Karpas-422 (cell line): ENCODE results near the gene ZNF680. TPM values are rescaled to one million over a fixed set of nuclear protein-coding genes. Genes with fewer than 3 reads are reported as not detected.

Experiments used
- DNase-seq: peaks from one replicate; pipeline ENCODE4 v3.0.0-alpha.2; 2015
- H2AFZ ChIP-seq: fragments of 200-600 bp; sonication (generic); 2 replicates; pipeline ENCODE4 v1.6.1; 2014; ENCODE audit warnings: antibody characterized with exemption, low read length, mixed read lengths
- H3K27ac ChIP-seq: fragments of 200-600 bp; sonication (generic); 2 replicates; pipeline ENCODE4 v1.5.1; 2014; ENCODE audit warnings: mild to moderate bottlenecking, low read length, moderate library complexity
- H3K27me3 ChIP-seq: fragments of 200-600 bp; sonication (generic); 2 replicates; pipeline ENCODE4 v1.6.1; 2014; ENCODE audit warnings: low read length, mixed read lengths
- H3K36me3 ChIP-seq: fragments of 200-600 bp; sonication (generic); 2 replicates; pipeline ENCODE4 v1.6.1; 2014; ENCODE audit warnings: low read length, mixed read lengths; ENCODE audit not compliant: insufficient read depth
- H3K4me1 ChIP-seq: fragments of 200-600 bp; sonication (generic); 2 replicates; pipeline ENCODE4 v1.6.1; 2014; ENCODE audit warnings: mild to moderate bottlenecking, low read length, mixed read lengths
- H3K4me2 ChIP-seq: fragments of 200-600 bp; sonication (generic); 2 replicates; pipeline ENCODE4 v1.6.1; 2014; ENCODE audit warnings: low read length, low read depth, mild to moderate bottlenecking; ENCODE audit not compliant: poor library complexity, severe bottlenecking
- H3K4me3 ChIP-seq: fragments of 200-600 bp; sonication (generic); 2 replicates; pipeline ENCODE4 v1.5.1; 2014; ENCODE audit warnings: mild to moderate bottlenecking, antibody characterized with exemption, low read length, mixed read lengths
- H3K79me2 ChIP-seq: fragments of 200-600 bp; sonication (generic); 2 replicates; pipeline ENCODE4 v1.6.1; 2014; ENCODE audit warnings: mild to moderate bottlenecking, low read length, mixed read lengths
- H3K9ac ChIP-seq: fragments of 200-600 bp; sonication (generic); 2 replicates; pipeline ENCODE4 v1.6.0; 2014; ENCODE audit warnings: low read length
- H3K9me2 ChIP-seq: fragments of 200-600 bp; sonication (generic), shearing (Covaris generic); replicated peaks from 2 replicates; pipeline ENCODE4 v1.6.0; 2014; ENCODE audit warnings: mild to moderate bottlenecking, low read length, moderate library complexity; ENCODE audit not compliant: insufficient read depth
- H3K9me3 ChIP-seq: fragments of 300-700, 200-600 bp; sonication (generic); 2 replicates; pipeline ENCODE4 v1.6.1; 2014; ENCODE audit warnings: low read length, mixed read lengths
- H4K20me1 ChIP-seq: fragments of 200-600 bp; sonication (generic); 2 replicates; pipeline ENCODE4 v1.6.1; 2014; ENCODE audit warnings: mild to moderate bottlenecking, antibody characterized with exemption, low read length, low read depth; ENCODE audit not compliant: insufficient read depth
- total RNA-seq: library from RNA; depleted of rRNA; stranded (reverse); fragments of >200 nt; shearing (Covaris generic); gene quantifications from 2 replicates; pipeline ENCODE4 v1.2.3, GENCODE V29; 2014; ENCODE audit warnings: low replicate concordance; rRNA removed

The ZNF680 gene
- total RNA-seq, 1 experiment from 2014 or later = 73.6 TPM

DNA sequence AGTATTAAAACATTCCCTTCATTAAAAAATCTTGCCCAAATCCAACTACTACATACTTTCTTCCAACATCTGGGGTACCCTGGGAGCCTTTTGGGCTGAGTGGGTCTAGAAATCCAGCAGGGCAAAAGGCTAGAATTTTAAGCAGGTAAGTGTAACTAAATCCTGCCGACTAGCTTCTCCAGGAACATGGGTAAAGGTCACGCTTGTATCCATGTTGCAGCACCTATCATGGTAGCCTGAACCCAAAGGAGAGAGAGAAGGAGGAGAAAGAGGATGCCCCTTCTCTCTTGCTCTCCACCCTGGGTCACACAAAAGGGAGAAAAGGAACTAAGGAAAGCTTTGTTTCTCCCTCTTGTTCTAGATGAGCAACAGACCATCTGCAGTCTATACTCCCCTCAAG is 53.3 kb downstream of the ZNF680 start:
- H3K79me2 ChIP-seq = 0 out of 2 replicates have a peak, but pooled peaks cover 7% of the 10 kb centered on the region
- no peak overlapping the region for H3K9ac ChIP-seq
- no peaks in the 10 kb centered on the region for H3K27me3 ChIP-seq
- H3K4me1 ChIP-seq = no peaks in the 10 kb centered on the region
- DNase-seq = no peak
- peaks cover 46% of the 10 kb centered on the region for H3K36me3 ChIP-seq
- no peak overlapping the region for H2AFZ ChIP-seq
- no peak overlapping the region for H3K4me2 ChIP-seq
- no peak overlapping the region for H3K4me3 ChIP-seq
- H3K27ac ChIP-seq = no peak overlapping the region
- H3K9me3 ChIP-seq = peaks cover 17% of the 10 kb centered on the region
- no peaks in the 10 kb centered on the region for H3K9me2 ChIP-seq
- no peaks in the 10 kb centered on the region for H4K20me1 ChIP-seq

DNA sequence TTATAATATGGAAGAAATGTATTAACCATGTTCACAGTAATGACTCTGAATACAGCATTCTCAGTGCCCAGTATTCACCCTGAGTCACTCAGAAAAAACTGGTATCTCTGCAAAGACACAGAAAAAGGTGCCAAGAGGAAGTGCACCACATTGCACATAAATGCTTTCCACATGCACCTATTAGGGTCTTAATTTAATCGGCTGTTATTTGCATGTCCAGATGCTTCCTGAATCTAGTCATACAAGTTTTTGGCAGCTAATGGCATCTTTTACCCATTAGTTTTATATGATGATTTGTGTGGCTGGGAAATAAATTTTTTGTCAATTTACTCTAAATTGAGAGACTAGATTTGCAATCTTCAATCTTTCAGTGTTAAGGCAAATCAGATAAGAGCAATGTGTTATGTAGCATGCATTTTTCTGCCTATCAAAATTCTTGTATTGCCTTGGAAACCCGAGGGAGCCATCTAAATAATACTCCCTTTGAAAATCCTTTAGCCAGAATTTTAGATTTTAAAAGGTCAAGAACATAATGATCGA is 58.2 kb downstream of the ZNF680 start:
- Histone ChIP-seq H3K4me2 (no peak overlapping the region), H3K27ac (no peak overlapping the region), H3K36me3 (peaks cover 23% of the 10 kb centered on the region), H4K20me1 (no peaks in the 10 kb centered on the region), H3K79me2 (0 out of 2 replicates have a peak, but pooled peaks cover 2% of the 10 kb centered on the region), H3K4me1 (no peaks in the 10 kb centered on the region), H2AFZ (no peak overlapping the region), H3K9ac (no peak overlapping the region), H3K9me2 (no peaks in the 10 kb centered on the region), H3K27me3 (no peaks in the 10 kb centered on the region), H3K4me3 (no peak overlapping the region), H3K9me3 (peaks cover 13% of the 10 kb centered on the region)
- DNase-seq = no peak

DNA sequence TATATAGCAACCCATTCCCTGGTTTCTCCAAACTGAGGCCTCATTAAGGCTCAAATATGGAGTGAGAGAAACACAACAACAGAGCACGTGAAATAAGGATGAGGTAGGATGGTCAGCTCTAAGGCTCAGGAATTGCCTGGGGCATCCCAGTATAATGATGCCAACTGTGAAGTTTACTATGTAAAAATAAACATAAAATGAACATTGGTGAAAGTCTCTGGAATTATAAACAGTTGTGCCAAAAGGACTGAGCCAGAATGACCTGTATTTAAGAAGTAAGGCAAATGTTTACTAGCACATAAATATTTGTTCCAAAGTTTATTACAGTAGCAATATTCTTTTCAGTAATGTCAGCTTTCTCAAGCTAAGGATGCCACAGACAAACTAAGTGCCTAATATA is 64.6 kb downstream of the ZNF680 start:
- Histone ChIP-seq H3K36me3 (no peaks in the 10 kb centered on the region), H3K4me3 (no peak overlapping the region), H3K9me2 (no peaks in the 10 kb centered on the region), H3K79me2 (no peaks in the 10 kb centered on the region), H3K9ac (no peak overlapping the region), H3K4me1 (no peaks in the 10 kb centered on the region), H3K9me3 (no peaks in the 10 kb centered on the region; the same call in 1 of the 2 replicates), H3K27ac (no peak overlapping the region), H4K20me1 (no peaks in the 10 kb centered on the region), H2AFZ (no peak overlapping the region), H3K27me3 (no peaks in the 10 kb centered on the region), H3K4me2 (no peak overlapping the region)
- no peak for DNase-seq

DNA sequence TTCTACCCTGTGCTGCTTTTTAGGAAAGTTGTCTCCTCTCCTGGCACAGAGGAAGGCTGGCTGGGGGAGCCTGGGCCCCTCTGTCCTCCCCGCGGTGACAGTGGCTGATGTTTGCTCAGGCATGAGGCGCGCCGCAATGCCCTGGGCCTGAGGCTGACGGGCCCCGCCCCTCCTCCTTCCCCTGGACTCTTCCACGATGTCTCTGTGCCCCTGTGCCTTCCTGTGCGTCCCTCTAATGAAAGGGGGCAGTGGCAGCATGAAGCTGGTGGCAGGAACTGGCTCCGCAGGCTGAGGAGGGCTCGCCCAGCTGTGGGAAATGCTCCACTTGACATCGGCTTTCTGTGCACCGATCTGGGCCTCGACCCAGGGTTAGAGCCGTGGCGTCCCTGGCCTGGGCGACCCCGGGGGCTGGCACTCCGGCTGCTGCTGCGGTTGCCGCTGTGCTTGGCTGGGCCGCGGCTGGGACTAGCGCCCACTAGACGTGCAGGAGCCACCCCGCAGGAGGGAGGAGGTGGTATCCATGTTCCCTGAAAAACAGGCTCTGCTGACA is 67.9 kb downstream of the ZNF680 start:
- no peak for DNase-seq
- Histone ChIP-seq H3K9ac (no peak overlapping the region), H3K79me2 (no peaks in the 10 kb centered on the region), H3K4me1 (no peaks in the 10 kb centered on the region), H3K9me3 (no peaks in the 10 kb centered on the region; the same call in 1 of the 2 replicates), H3K36me3 (no peaks in the 10 kb centered on the region), H4K20me1 (no peaks in the 10 kb centered on the region), H3K27me3 (no peaks in the 10 kb centered on the region), H3K9me2 (no peaks in the 10 kb centered on the region), H2AFZ (no peak overlapping the region), H3K4me2 (no peak overlapping the region), H3K4me3 (no peak overlapping the region), H3K27ac (no peak overlapping the region)

GRCh38 chr7:64485623-64486022 is 77.2 kb downstream of the ZNF680 start:
- H3K4me3 ChIP-seq = no peak overlapping the region
- no peaks in the 10 kb centered on the region for H3K36me3 ChIP-seq
- DNase-seq = no peak
- H4K20me1 ChIP-seq = no peaks in the 10 kb centered on the region
- no peaks in the 10 kb centered on the region for H3K27me3 ChIP-seq
- H3K4me1 ChIP-seq = no peaks in the 10 kb centered on the region
- no peaks in the 10 kb centered on the region; the same call in 1 of the 2 replicates for H3K9me3 ChIP-seq
- H2AFZ ChIP-seq = no peak overlapping the region
- H3K27ac ChIP-seq = no peak overlapping the region
- H3K9me2 ChIP-seq = no peaks in the 10 kb centered on the region
- no peak overlapping the region for H3K9ac ChIP-seq
- no peak overlapping the region for H3K4me2 ChIP-seq
- H3K79me2 ChIP-seq = no peaks in the 10 kb centered on the region

Other genes starting within 250 kb of the ZNF680 start
- 42.9 and 82.3 TPM in 2 replicates for gene ZNF736, start 249.1 kb downstream of the ZNF680 start, total RNA-seq
- gene ZNF107, start 103.1 kb upstream of the ZNF680 start, total RNA-seq = 18.1 and 36.7 TPM in 2 replicates
- gene ZNF138, start 231.4 kb upstream of the ZNF680 start, total RNA-seq = 13.6 and 27.2 TPM in 2 replicates